ENCODE results near the gene EPB42. TPM values are rescaled to one million over a fixed set of nuclear protein-coding genes. Genes with fewer than 3 reads are reported as not detected.
A peak's percentile ranks its signal among the peaks of the same experiment; 100 is the strongest.

The EPB42 gene
- total and polyA plus RNA-seq, 2 of the 4 experiments (the other 2 are of a cell fraction), result not detected

- Histone ChIP-seq H3K79me1 (ENCODE audit: low read depth in 1 of 2, low read length in 2 of 2) (peaks cover 10 to 13% of the 10 kb centered on the region in 2 experiments), H2AK5ac (ENCODE audit: low read depth, low read length) (peak overlapping the region; percentile 63; the same call in 1 of the 2 replicates), H2AFZ (replicated peaks; ENCODE audit: low read length, poor library complexity) (peak overlapping the region; percentile 99), H3K9me1 (ENCODE audit: insufficient read depth, low read length) (peaks cover 7% of the 10 kb centered on the region; the same call in 1 of the 2 replicates), H4K91ac (ENCODE audit: insufficient read depth, low read depth, low read length) (peak overlapping the region; percentile 53), H3K9ac (ENCODE audit: low read depth, low read length) (peak overlapping the region; percentile 82), H3K56ac (ENCODE audit: extremely low read depth, insufficient read depth, low read length) (peak overlapping the region; percentile 35; the same call in 1 of the 2 replicates), H3K4me1 (ENCODE audit: control insufficient read depth, insufficient read depth, low read length) (no peaks in the 10 kb centered on the region), H3K14ac (replicated peaks; ENCODE audit: low read depth, low read length) (peak overlapping the region; percentile 86), H3K23ac (ENCODE audit: low read depth, low read length) (peak overlapping the region; percentile 82), H3K4me2 (ENCODE audit: low read depth, low read length) (peak overlapping the region; percentile 98), H3K27ac (ENCODE audit: insufficient read depth, low read length) (no peak overlapping the region; the same call in 1 of the 2 replicates), H3K36me3 (ENCODE audit: control insufficient read depth, insufficient read depth, low read length) (peaks cover 7% of the 10 kb centered on the region), H2AK9ac (replicated peaks; ENCODE audit: low read depth, low read length, poor library complexity) (peak overlapping the region; percentile 88), H4K8ac (ENCODE audit: low read depth in 2 of 2, low read length in 2 of 2) (peak overlapping the region; percentile 65 to 72; a peak in 3 of 4 replicates), H2BK5ac (ENCODE audit: low read depth, low read length, poor library complexity, severe bottlenecking) (peak overlapping the region; percentile 44), H3K18ac (ENCODE audit: low read depth, low read length) (no peak overlapping the region), H2BK15ac (ENCODE audit: low read depth, low read length) (no peak overlapping the region), H3K9me3 (ENCODE audit: control insufficient read depth, insufficient read depth, low read length) (no peaks in the 10 kb centered on the region), H2BK120ac (ENCODE audit: low read depth, low read length) (no peak overlapping the region), H3K4me3 (ENCODE audit: insufficient read depth, low read depth, low read length) (peak overlapping the region; percentile 85), H2BK20ac (ENCODE audit: low read depth, low read length) (no peak overlapping the region), H3K4ac (ENCODE audit: low read depth, low read length) (peak overlapping the region; percentile 74), H4K5ac (ENCODE audit: low read depth, low read length) (peak overlapping the region; percentile 55; the same call in 1 of the 2 replicates), H3K27me3 (ENCODE audit: control insufficient read depth, insufficient read depth, low read length) (no peaks in the 10 kb centered on the region), H4K20me1 (ENCODE audit: insufficient read depth, low read length) (no peaks in the 10 kb centered on the region)
- intact Hi-C loops (cut with micrococcal nuclease) (loop anchor here (5.0 to 10.0 kb wide), 2 partner anchors 91 to 484 kb away; no protein-coding TSS in a partner anchor), in situ Hi-C loops (cut with MboI; ENCODE audit: low sequenced_read_pairs) (loop anchor here (5.0 kb wide), 1 partner anchor 96 kb away; no protein-coding TSS in a partner anchor), dilution Hi-C loops (cut with HindIII; ENCODE audit: low sequenced_read_pairs, unreplicated experiment) (no loop called here)
- TF ChIP-seq, protein P1, sequence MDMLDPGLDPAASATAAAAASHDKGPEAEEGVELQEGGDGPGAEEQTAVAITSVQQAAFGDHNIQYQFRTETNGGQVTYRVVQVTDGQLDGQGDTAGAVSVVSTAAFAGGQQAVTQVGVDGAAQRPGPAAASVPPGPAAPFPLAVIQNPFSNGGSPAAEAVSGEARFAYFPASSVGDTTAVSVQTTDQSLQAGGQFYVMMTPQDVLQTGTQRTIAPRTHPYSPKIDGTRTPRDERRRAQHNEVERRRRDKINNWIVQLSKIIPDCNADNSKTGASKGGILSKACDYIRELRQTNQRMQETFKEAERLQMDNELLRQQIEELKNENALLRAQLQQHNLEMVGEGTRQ (IDR thresholded peaks at IDR 0.05; ENCODE audit: low read depth, low read length), result no peak
- TF ChIP-seq CHD1 (IDR thresholded peaks at IDR 0.05; ENCODE audit: low read depth, low read length) (no peak), ELK1 (IDR thresholded peaks at IDR 0.05; ENCODE audit: borderline replicate concordance, low read depth, low read length) (no peak), RAD21 (IDR thresholded peaks at IDR 0.05; ENCODE audit: low read length) (no peak), BHLHE40 (IDR thresholded peaks at IDR 0.05; ENCODE audit: low read depth, low read length) (no peak), RCOR1 (IDR thresholded peaks at IDR 0.05; ENCODE audit: insufficient replicate concordance, low read length) (no peak), FOS (IDR thresholded peaks at IDR 0.05; ENCODE audit: low read depth, low read length) (no peak), POLR2A (IDR thresholded peaks at IDR 0.05; ENCODE audit: low read depth, low read length) (no peak), SMC3 (IDR thresholded peaks at IDR 0.05; ENCODE audit: low read depth, low read length) (no peak), MAZ (IDR thresholded peaks at IDR 0.05; ENCODE audit: borderline replicate concordance, low read depth, low read length) (no peak), NFE2L2 (IDR thresholded peaks at IDR 0.05; ENCODE audit: low read depth, low read length) (no peak), MXI1 (IDR thresholded peaks at IDR 0.05; ENCODE audit: borderline replicate concordance, low read depth, low read length) (no peak), CEBPB (IDR thresholded peaks at IDR 0.05; ENCODE audit: low read depth, low read length) (no peak), RFX5 (IDR thresholded peaks at IDR 0.05; ENCODE audit: low read depth, low read length) (no peak), MAFK (IDR thresholded peaks at IDR 0.05; ENCODE audit: low read depth, low read length) (no peak)
- TF ChIP-seq, protein P2, sequence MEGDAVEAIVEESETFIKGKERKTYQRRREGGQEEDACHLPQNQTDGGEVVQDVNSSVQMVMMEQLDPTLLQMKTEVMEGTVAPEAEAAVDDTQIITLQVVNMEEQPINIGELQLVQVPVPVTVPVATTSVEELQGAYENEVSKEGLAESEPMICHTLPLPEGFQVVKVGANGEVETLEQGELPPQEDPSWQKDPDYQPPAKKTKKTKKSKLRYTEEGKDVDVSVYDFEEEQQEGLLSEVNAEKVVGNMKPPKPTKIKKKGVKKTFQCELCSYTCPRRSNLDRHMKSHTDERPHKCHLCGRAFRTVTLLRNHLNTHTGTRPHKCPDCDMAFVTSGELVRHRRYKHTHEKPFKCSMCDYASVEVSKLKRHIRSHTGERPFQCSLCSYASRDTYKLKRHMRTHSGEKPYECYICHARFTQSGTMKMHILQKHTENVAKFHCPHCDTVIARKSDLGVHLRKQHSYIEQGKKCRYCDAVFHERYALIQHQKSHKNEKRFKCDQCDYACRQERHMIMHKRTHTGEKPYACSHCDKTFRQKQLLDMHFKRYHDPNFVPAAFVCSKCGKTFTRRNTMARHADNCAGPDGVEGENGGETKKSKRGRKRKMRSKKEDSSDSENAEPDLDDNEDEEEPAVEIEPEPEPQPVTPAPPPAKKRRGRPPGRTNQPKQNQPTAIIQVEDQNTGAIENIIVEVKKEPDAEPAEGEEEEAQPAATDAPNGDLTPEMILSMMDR (conservative IDR thresholded peaks at IDR 0.05; ENCODE audit: low read depth, low read length), result no peak
- DNase-seq, result no peak
- CTCF ChIA-PET, result interaction anchor here (1.2 kb wide), 1 partner anchor 100 kb away, joined by 3 read pairs; no protein-coding TSS in a partner anchor
- 0 out of 2 replicates have a peak, but pooled peaks have one; percentile 2 for ATAC-seq (ENCODE audit: low read depth)
- no TSS peak for BruUV-seq (replicated peaks)
- 8% methylated on average over 2 of the region's 13 CpGs; no CpG with 5 or more reads in 1 of the 2 experiments for WGBS, 2 experiments (ENCODE audit: extremely low coverage in 2 of 2, insufficient read length in 1 of 2)
- POLR2A ChIA-PET (ENCODE audit: unreplicated experiment), result no interaction called here
Observed at GRCh38 chr15:43186003-43186353, 34.8 kb downstream of the EPB42 start.

All from IMR-90 (cell line).